Measurements from ENCODE around the gene CDCP2.

The CDCP2 gene

DNA sequence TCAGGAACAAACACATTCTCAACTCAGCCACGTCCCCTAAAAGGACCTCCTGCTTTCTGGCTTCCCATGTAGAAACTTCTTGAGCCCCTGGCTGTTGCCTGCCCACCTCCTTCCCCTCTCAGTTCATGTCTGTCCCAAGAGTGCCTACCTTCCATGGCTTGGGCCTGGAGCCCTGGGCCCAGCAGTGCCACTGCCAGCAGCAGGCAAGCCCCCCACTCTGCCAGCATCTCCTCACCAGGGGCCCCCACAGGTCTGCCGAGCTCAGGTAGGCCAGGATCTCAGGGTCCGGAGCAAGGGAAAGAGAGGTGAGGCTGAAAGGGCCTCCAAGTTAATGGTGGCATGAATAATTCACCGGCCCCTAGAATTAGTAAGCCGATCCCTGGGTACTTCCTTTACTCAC is at the start of gene CDCP2:
TSS of gene CDCP2 (minus strand) at position 305 of the 400 bp plus-strand sequence. CDS start at position 227, 78 bp downstream.
- DNase-seq: no peak

DNA sequence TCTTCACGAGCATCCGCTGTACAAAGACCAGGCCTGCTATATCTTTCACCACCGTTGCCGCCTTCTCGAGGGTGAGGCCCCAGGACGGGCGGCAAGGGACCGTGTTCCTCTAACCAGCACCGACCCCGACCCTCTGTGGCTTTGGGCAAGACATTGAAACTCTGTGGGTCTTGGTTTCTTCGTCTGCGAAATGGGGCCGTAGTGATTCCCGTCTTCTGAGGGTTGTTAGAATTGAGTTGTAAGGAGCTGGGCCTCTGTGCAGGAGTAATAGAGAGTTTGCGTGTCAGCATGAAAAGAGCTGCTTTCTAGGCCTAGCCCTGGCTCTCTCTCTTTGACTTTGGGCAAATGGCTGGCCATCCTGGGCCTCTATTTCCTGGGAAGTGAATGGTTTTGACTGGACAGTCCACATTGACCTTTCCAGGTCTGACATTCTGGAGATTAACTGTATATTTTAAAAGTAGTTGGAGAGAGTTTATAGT is 47.8 kb upstream of the CDCP2 start:
- DNase-seq: no peak

DNA sequence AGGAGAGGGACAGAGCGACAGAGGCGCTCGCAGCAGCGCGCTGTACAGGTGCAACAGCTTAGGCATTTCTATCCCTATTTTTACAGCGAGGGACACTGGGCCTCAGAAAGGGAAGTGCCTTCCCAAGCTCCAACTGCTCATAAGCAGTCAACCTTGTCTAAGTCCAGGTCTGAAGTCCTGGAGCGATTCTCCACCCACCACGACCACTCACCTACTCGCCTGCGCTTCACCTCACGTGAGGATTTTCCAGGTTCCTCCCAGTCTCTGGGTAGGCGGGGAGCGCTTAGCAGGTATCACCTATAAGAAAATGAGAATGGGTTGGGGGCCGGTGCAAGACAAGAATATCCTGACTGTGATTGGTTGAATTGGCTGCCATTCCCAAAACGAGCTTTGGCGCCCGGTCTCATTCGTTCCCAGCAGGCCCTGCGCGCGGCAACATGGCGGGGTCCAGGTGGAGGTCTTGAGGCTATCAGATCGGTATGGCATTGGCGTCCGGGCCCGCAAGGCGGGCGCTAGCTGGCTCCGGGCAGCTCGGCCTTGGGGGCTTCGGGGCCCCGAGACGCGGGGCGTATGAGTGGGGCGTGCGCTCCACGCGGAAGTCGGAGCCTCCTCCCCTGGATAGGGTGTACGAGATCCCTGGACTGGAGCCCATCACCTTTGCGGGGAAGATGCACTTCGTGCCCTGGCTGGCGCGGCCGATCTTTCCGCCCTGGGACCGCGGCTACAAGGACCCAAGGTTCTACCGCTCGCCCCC is 47.1 kb upstream of the CDCP2 start, which contains the start of the genes CYB5RL and MRPL37:
TSS of gene CYB5RL (minus strand) at position 266 of the 754 bp plus-strand sequence. CDS start 4,414 bp downstream, outside the sequence.
TSS of gene MRPL37 (plus strand) at position 403 of the 754 bp plus-strand sequence. CDS start at position 480, 77 bp downstream.
- DNase-seq: peak; percentile 91

DNA sequence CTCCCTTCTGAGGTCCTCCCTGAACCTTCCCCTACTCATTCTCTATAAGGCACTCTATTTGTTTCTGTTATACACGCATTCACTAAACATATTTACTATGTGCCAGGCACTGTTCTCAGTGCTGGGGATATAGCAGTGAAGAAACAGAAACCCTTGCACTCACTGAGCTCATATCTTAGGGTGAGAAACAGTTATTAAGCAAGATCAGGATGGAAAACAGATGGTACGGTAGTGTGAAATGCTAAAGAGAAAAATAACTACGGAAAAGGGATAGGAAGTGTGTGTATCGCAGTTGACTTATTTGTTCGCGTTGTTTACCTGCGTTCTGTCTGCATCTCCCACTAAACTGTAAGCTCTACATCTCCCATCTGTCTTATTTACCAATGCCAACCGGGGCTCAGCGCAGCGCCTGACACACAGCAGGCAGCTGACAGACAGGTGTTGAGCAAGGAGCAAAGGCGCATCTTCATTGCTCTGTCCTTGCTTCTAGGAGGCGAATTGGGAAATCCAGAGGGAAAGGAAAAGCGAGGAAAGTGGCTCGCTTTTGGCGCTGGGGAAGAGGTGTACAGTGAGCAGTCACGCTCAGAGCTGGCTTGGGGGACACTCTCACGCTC is 46.5 kb upstream of the CDCP2 start:
- peak; percentile 17 for DNase-seq

DNA sequence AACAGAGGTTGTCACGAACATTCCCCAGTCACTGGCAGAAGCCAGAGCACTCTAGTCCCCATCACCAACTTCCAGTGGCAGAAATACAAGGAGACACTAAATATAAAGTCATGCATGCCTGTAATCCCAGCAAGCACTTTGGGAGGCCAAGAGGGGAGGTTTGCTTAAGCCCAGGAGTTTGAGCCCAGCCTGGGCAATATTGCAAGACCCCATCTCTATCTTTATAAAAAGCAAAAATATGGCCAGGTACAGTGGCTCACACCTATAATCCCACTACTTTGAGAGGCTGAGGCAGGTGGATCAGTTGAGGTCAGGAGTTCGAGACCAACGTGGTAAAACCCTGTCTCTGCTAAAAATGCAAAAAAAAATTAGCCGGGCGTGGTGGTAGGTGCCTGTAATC is 40.7 kb upstream of the CDCP2 start:
- no peak for DNase-seq

DNA sequence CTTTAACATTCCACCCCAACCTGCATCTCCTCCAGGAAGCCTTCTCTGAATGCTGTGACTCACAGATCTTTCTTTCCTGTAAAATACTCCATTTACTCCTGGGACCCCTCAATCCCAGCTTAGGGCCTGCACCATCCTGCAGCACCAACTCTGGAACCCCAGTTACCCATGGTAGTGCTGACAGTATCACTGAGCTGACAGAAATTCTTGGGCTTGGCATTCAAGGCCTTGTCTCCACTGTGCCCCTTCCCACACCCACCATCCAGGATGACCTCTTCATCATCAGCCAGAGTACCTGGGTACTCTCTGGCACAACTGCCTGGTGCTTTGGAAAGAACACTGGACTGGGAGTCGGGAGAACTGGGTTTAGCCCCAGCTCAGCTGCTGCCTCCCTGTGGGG is 38.7 kb upstream of the CDCP2 start:
- no peak for DNase-seq

DNA sequence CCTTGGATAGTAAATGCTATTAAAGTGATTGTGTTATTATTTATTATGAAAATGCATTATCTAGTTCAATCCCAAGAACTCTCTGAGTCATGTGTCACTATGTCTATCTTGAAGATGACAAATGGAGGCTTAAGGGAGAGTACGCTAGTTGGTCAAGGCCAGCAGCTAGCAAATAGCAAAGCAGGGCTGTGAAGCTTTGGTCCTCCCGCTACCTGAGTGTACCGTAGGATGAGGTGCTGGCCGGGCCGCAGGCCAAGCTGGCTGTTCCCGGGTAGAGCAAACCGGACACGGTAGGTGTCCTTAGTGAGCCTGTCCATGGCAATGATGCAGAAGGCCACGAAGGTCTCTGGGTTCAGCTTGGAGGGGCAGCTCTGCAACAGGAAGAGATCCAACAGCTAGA is 37.7 kb upstream of the CDCP2 start:
- DNase-seq: no peak

DNA sequence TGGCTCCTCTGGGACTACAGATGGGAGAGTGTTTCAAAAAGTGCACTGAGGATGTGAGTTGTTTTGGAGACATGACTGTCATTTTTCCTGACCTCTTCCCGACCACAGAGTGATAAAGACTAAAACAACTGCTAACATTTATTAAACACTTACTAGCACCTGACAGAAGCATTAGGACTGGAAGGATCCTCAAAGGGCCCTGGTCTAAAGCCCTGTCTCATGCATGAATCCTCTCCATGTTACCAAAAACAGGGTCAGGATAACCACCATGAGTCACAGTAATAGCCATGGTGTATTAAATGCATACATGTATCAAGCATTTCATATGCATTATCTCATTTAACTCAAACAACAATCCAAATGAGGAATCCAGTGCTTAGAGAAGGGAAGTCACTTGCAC is 35.5 kb upstream of the CDCP2 start:
- DNase-seq: no peak

DNA sequence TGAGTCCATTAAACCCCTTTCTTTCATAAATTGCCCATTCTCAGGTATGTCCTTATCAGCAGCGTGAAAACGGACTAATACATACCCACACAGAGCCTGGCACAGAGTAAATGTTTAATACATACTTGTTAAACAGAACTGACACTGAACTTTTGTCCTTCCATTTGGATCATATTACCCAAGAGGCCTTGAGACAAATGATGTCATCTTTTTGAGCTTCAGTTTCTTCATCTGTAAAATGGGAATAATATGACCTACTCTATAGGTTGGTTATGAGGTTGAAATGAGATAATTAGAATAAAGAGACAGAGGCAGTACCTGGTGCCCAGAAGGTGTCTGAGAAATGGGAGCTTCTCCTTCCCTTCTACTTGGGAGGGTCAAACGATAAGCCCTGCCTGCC is 33.3 kb upstream of the CDCP2 start:
- DNase-seq: no peak

DNA sequence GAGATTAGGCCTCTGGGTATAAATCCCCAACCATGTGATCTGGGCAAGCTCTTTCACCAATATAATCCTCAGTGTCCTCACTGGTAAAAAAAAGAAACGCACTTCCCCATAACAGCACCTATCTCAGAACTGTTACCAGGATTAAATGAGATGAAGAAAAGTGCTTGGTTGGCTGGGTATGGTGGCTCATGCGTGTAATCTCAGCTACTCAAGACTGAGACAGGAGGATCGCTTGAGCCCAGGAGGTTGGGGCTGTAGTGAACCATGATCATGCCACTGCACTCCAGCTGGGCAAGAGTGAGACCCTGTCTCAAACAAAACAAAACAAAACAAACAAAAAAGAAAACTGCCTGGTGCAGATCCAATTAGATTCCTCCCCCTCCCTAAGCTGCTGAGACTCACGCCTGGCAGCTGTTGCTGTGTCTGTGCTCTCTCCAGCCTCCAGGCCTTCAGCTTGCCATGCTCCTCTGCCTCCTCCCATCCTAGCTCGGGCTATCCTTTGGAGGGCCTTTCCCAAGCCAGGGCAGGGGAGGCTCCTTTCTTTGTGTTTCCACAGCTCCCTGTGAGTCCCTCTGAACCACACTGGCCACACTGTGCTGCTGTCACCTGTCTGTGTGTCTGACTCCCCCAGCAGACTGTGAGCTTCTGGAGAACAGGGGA is 28.0 kb upstream of the CDCP2 start:
- DNase-seq: no peak

DNA sequence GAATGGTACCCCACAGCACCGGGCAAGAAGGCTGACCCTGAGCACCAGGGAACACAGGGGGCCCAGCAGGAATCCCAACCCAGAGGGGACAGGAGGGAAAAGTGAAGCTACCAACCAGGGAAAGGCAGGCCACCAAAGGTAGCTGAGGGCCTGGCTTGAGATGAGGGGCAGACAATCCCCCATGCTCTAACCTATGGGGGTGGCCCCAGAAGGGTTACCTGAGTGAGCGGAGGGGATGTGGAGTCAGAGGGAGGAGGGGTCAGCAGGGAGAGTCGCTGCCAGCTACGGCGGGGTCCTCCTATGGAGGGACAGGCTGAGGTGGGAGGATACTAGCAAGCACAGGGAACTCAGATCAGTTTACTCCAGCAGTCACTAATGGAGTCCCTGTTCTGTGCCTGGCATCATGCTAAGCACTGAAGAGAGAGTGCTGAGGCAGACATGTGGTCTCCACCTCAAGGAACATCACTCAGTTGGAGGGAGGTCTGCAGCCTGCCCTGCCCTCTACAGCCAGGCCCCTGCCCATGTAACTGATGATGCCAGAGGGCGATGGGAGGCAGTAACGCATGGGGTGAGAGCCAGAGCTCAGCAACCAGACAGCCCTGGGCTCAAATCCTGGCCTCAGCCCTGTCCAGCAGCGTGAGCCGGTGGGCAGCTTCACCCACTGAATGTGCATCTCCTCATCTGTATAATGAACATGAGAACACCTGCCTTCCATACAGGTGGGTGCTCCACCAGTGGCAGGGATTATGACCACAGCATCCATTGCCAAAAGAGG is 25.7 kb upstream of the CDCP2 start:
- no peak for DNase-seq

DNA sequence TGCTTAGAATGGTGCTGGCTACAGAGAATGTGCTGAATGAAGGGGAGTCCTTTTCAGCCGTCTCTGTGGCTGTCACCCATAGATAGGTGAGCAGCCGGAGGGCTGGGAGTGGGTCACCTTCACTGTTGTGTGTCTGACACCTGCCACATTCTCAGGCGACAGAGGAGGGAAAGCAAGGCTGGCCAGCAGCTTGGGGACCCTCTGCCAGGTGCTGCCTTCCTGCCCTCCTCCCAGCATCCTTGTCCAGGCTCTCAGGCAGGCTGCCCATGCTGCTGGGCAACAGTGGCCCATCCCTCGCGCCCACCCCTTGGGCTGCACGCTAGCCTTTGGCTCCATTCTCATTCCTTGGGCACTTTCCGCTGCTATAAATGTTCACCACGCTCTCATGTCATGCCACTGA is 24.9 kb upstream of the CDCP2 start:
- DNase-seq: no peak

DNA sequence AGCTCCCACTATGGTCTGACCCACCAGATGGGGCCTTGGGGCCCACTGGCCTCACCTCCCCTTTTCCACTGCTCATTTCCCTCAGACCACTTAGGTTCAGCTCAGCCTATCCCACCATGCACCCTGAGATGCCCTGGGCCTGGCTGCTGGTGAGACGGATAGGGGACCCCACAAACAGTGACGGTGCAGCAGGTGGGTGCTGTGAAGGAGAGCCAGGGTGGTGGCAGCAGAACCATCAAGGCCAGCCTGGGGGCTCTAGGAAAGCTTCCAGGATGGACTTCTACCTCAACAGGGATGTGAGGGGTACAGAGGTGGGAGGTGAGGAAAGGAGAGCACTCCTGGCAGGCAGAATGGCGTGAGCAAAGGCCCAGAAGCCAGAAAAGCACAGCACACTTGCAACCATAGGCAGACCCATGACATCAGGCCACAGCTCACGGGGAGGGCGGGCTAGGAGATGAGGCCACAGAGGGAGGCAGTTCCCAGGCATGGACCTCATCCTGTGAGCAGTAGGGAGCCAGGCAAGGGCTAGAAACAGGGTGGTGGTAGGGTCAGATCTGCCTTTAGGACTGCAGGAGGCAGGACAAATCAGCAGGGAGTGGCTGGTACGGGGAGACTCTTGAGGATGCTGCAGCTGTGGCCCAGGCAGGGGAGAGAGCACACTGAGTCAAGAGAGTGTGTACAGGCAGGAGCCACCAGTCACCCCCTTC is 24.0 kb upstream of the CDCP2 start:
- DNase-seq: no peak

DNA sequence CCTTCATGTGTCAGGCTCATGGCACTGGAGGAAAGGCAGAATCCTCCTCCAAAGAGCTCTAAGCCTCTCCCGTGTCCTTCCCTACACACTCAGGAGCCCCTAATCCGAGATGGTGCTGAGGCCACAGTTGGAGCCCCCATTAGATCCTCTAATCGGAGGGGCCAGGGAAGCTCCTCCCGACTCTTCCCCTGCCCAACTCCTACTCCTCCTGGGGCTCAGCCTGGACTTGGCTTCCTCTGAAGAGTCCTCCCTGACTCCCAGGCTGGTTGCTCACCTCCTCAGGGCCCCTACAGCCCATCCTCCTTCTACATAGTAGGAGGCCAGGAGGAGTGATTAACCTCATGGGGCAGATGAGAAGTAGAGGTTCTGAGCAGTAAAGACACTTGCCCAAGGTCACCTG is 21.3 kb upstream of the CDCP2 start:
- no peak for DNase-seq

DNA sequence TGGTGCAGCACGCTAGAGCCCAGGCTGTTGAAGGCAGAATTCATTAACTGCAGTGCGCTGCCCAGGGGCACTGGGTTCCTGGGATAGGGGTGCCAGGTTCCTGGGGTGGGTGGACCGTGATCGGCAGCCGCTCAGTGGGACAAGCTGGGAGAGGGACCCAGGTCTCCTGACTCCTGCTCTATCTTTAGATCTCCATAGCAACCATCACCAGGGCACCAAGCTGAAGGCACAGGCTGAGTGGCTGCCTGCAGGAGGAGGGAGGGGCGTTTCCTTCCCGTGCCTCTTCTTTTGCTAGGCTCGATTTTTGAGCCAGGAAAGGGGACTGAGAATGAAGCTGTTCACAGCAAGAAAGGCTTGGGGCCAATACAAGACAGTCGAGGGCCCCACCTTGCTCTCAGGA is 20.9 kb upstream of the CDCP2 start:
- DNase-seq: no peak

DNA sequence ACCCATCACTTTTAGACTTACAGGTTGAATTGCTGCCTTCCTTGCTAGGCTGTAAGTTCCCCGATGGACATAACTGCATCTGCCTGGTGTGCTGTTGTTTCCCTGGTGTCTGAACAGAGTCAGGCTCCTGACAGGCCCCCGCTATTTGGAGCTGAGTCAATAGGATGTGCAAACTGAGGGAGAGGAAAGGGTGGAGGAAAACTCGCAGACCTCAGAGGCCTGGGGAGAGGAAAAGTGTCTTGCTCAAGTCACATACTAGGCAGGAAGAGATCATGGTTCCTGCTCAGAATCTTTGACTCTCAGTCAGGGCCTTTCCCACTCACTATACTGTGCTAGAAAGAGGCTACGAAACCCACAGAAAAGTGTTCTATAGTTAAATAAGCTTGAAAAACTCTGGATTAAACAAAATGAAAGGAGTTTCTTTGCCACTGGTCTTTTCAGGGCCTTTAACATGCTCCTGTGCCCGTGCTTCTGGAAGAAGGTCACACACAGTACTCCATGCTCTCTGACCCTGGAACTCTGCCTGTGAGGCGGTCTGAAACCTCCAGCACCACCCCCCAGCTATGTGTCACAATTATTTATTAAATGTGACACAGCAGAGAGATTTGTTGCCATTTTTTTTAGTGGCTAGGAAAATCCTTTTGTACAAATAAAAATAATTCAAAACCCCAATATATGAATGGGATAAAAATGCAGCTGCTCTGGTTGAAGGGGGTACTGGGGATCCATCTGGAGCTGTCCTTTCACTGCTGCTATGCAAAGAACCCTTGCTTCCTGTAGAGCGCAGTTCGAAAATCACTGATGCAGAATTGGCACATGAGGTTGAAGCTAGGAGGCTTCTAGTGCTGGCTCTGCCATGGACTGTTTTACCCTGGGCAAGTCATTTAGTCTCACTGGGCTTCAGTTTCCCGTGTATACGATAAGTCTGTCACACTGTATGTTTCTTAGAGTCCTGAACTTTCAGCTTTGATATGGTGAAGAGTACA is 20.1 kb upstream of the CDCP2 start:
- no peak for DNase-seq

DNA sequence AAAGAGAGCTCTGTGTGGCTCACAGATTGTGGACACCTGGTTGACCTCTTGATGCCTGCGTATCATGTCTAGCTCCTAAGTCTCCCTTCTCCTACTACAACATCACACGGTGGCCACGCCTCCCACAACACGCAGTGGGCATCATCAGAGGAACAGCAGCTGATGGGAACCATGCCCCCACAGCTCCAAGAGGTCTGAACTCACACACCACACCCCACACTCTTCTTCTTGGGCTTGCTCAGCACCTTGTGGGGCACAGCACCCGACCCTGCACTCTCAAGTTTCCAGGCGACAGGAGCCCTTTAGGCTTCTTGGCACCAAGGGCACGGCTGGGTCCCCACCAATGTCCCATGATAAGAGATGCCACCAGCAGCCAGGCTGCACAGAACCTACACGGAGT is 18.8 kb upstream of the CDCP2 start:
- no peak for DNase-seq

DNA sequence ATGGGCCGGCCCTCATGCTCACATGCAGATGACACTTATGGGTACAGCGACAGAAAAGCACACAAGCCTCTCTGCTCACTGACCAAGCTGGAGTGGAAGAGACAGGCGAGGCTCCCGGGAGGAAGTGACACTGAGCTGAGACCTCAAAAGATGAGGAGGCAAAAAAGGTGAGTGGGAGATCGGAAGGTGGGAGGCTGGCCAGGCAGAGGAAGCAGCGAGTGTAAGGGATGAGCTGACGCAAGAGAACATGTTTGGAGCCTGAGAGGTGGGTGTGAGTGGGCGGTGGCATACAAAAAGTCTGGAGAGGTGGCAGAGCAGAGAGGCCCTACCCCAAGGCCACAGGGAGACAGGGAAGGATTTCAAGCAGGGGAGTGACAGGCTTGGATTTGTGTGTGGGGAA is 18.2 kb upstream of the CDCP2 start:
- DNase-seq: no peak

DNA sequence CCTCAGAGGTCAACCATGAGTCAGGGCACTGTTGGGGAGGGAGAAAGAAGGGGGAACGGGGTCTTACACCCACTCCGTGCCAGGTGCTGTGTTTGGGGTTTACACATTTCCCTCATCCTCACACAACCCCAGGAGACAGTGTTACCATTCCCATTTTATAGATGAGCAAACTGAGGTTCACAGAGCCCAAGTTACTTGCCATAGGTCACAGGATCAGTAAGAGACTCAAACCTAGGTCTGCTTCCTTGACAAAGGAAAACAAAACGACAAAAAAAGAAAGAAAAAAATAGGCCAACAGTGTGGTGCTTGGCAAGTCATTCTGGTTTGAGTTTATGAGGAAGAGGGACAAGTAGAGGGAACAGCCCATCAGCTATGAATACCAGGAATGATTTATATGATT is 16.3 kb upstream of the CDCP2 start:
- no peak for DNase-seq

DNA sequence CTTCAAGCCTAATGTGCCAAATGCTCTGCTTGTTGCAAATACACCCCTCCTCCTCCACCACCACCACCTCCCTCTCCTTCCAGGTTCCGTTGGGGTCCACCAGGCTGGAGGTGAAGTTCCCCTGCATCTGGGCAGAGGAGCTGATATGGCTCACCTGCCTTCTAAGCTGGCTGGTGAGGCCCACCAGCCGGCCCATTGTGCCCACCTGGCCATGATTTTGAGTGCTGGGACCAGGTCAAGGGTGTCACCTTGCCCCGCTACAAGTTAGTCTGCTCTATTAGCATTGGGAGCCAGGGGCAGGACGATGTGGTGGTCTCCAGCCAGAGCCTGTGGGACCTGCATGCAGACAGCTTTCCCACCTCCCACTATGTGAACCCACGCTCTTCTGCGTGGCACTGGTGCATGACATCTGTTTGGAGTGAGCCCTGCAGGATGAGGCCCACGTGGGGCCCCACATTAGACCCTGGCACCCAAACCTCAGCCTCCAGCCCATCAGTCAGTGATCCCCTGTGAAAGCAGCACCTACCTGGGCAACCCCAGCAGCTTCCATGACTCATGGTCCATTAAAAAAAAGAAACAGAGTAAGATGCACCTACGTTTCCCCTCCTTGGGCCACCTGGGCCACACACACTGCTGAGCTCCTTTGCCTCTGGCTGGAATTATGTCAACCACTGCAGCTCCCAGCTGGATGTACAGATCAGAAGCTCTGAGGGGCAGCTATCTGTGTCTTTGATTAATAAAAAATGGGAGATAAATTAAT is 15.6 kb upstream of the CDCP2 start:
- DNase-seq: no peak

All from NCI-H1417 treated with DMSO at 0.1 percent for 48 hours (cell line).